A549 (cell line): Measurements from ENCODE around the gene GRM4. TPM values are rescaled to one million over a fixed set of nuclear protein-coding genes. Genes with fewer than 3 reads are reported as not detected.

Source experiments
- ATAC-seq, 2 experiments: fragments of 200-7000 bp in 1 of 2; fragments of >200 bp in 1 of 2; cut with Nextera tagmentation in 1 of 2; cut with Tn5 transposase in 1 of 2; 3 replicates each; pipeline versions ENCODE4 v1.8.0 to v1.9.1; 2018 to 2020; ENCODE audit warnings: mild to moderate bottlenecking in 1 of 2, moderate library complexity in 1 of 2
- CTCF ChIA-PET: fragments of 300-600 bp; sonication (Branson Sonifier 250); formaldehyde crosslinking; extraction: SDS; loops from one replicate; lab custom pipeline; 2021; ENCODE audit warnings: antibody characterized with exemption, inconsistent platforms; lab: Yijun Ruan, JAX
- POLR2A ChIA-PET: fragments of 350-600 bp; formaldehyde crosslinking; extraction: SDS; loops from one replicate; lab custom pipeline; 2021; ENCODE audit warnings: antibody characterized with exemption, inconsistent platforms; lab: Yijun Ruan, JAX
- DNase-seq, 2 experiments: peaks; one replicate each; pipeline versions ENCODE4 v3.0.0 to v3.0.0-alpha.2; 2011 to 2016; ENCODE audit warnings: low read depth in 1 of 2, low spot score in 1 of 2
- FAIRE-seq: peaks from 2 replicates; lab custom pipeline; 2011; peaks lifted over from hg19 to GRCh38; lab: Jason Lieb, UNC
- H3K27ac ChIP-seq, 2 experiments: fragments of >200 bp; sonication (Bioruptor Twin); formaldehyde crosslinking; 3 replicates each; pipeline ENCODE4 v1.5.1; 2016 to 2017
- H3K4me1 ChIP-seq: fragments of >200 bp; sonication (Bioruptor Twin); formaldehyde crosslinking; 3 replicates; pipeline ENCODE4 v1.6.1; 2016
- H3K4me2 ChIP-seq: fragments of >200 bp; sonication (Bioruptor Twin); formaldehyde crosslinking; 3 replicates; pipeline ENCODE4 v1.6.1; 2016
- H3K4me3 ChIP-seq: fragments of >200 bp; sonication (Bioruptor Twin); formaldehyde crosslinking; 3 replicates; pipeline ENCODE4 v1.5.1; 2016
- H3K9me3 ChIP-seq: fragments of >200 bp; sonication (Bioruptor Twin); formaldehyde crosslinking; 3 replicates; pipeline ENCODE4 v1.6.1; 2016
- CBX8 ChIP-seq: fragments of 200-600 bp; sonication (generic); IDR thresholded peaks from 2 replicates; pipeline ENCODE4 v1.6.1; 2016
- CHD2 ChIP-seq: fragments of 150-350 bp; IDR thresholded peaks from 2 replicates; pipeline ENCODE4 v1.6.1; 2014; ENCODE audit warnings: low read length; ENCODE audit not compliant: partially characterized antibody
- CHD4 ChIP-seq: fragments of 200-600 bp; sonication (generic); IDR thresholded peaks from 2 replicates; pipeline ENCODE4 v1.6.1; 2016; ENCODE audit warnings: antibody characterized with exemption, mild to moderate bottlenecking, borderline replicate concordance
- EHF ChIP-seq: fragments of 250-450 bp; sonication (Bioruptor Pico); IDR thresholded peaks from 2 replicates; pipeline ENCODE4 v1.5.0; 2020; ENCODE audit warnings: mild to moderate bottlenecking
- EHMT2 ChIP-seq: fragments of 200-600 bp; sonication (generic); IDR thresholded peaks from 2 replicates; pipeline ENCODE4 v1.6.1; 2016; ENCODE audit warnings: antibody characterized with exemption, low read depth, mild to moderate bottlenecking, moderate library complexity
- EP300 ChIP-seq, 2 experiments: fragments of >200 bp; sonication (Bioruptor Twin); formaldehyde crosslinking; IDR thresholded peaks; 2 replicates in 1 of 2; 3 replicates in 1 of 2; pipeline ENCODE4 v1.6.1; 2016 to 2017
- FOSB ChIP-seq: fragments of 250-450 bp; sonication (Bioruptor Pico); IDR thresholded peaks from 2 replicates; pipeline ENCODE4 v1.5.0; 2020; ENCODE audit warnings: mild to moderate bottlenecking, moderate library complexity
- FOXS1 ChIP-seq: fragments of 250-450 bp; sonication (Bioruptor Pico); IDR thresholded peaks from 2 replicates; pipeline ENCODE4 v1.5.0; 2020; ENCODE audit warnings: mild to moderate bottlenecking, moderate library complexity
- HDAC2 ChIP-seq: fragments of 200-600 bp; sonication (generic); IDR thresholded peaks from 2 replicates; pipeline ENCODE4 v1.6.1; 2016
- JUN ChIP-seq, 2 experiments: fragments of >200 bp; sonication (Bioruptor Twin); formaldehyde crosslinking; IDR thresholded peaks; 2 replicates in 1 of 2; 3 replicates in 1 of 2; pipeline ENCODE4 v1.6.1; 2016 to 2017
- KDM1A ChIP-seq: fragments of 200-600 bp; sonication (generic); IDR thresholded peaks from 2 replicates; pipeline ENCODE4 v1.6.1; 2016; ENCODE audit warnings: low read depth, mild to moderate bottlenecking
- KDM5A ChIP-seq: fragments of 200-600 bp; sonication (generic); IDR thresholded peaks from 2 replicates; pipeline ENCODE4 v1.6.1; 2016; ENCODE audit warnings: antibody characterized with exemption, mild to moderate bottlenecking
- NFE2L2 ChIP-seq: fragments of 150-350 bp; conservative IDR thresholded peaks from 2 replicates; pipeline ENCODE4 v1.6.1; 2014; ENCODE audit warnings: low read length
- NPAS2 ChIP-seq: fragments of 250-450 bp; sonication (Bioruptor Pico); IDR thresholded peaks from 2 replicates; pipeline ENCODE4 v1.8.0; 2022; ENCODE audit warnings: mild to moderate bottlenecking, moderate library complexity, borderline replicate concordance
- POLR2A ChIP-seq: IDR thresholded peaks from 2 replicates; pipeline ENCODE4 v1.6.1; 2012; ENCODE audit warnings: mild to moderate bottlenecking, low read length
- POLR2AphosphoS2 ChIP-seq: conservative IDR thresholded peaks from 2 replicates; pipeline ENCODE4 v1.6.1; 2012; ENCODE audit warnings: low read length, improper control_type of control experiment, inconsistent platforms
- TP53 ChIP-seq: fragments of 250-450 bp; sonication (Bioruptor Pico); IDR thresholded peaks from 2 replicates; pipeline ENCODE4 v1.5.0; 2021; ENCODE audit warnings: mild to moderate bottlenecking, moderate library complexity
- WGBS: methylation state at CpG from one replicate; pipeline ENCODE4 v1.1.6; 2017; ENCODE audit errors: missing lambda C conversion rate; 5-methylcytosine and 5-hydroxymethylcytosine counted together
- polyA plus RNA-seq, 4 experiments: library from polyadenylated mRNA; depleted of rRNA in 3 of 4; stranded (reverse); fragments of >200 nt; fragmentation: RNase III in 1 of 4; extraction: RNeasy Plus Mini Kit Qiagen cat#74134 plus additional on column Dnase treatment in 1 of 4; gene quantifications; 2 replicates in 3 of 4; 3 replicates in 1 of 4; pipeline ENCODE4 v1.2.3, GENCODE V29; 2011 to 2017
- TF ChIP-seq, protein P1 (sequence below): fragments of 250-450 bp; sonication (Bioruptor Pico); IDR thresholded peaks from 2 replicates; pipeline ENCODE4 v1.5.0; 2021; ENCODE audit warnings: mild to moderate bottlenecking, moderate library complexity, borderline replicate concordance
- TF ChIP-seq, protein P2 (sequence below): IDR thresholded peaks from 2 replicates; pipeline ENCODE4 v1.6.1; 2012
- TF ChIP-seq, protein P3 (sequence below): fragments of 150-350 bp; IDR thresholded peaks from 2 replicates; pipeline ENCODE4 v1.6.1; 2014; ENCODE audit warnings: low read depth, mild to moderate bottlenecking, low read length
- TF ChIP-seq, protein P4 (sequence below): fragments of >200 bp; sonication (Bioruptor Twin); formaldehyde crosslinking; IDR thresholded peaks from 3 replicates; pipeline ENCODE4 v1.5.1; 2016
- TF ChIP-seq, protein P5 (sequence below): fragments of >200 bp; sonication (Bioruptor Twin); formaldehyde crosslinking; IDR thresholded peaks from 2 replicates; pipeline ENCODE4 v1.6.1; 2016

Gene GRM4
- polyA plus RNA-seq, 2 of the 4 experiments (the other 2 are of a cell fraction), result 0.05 TPM

DNA sequence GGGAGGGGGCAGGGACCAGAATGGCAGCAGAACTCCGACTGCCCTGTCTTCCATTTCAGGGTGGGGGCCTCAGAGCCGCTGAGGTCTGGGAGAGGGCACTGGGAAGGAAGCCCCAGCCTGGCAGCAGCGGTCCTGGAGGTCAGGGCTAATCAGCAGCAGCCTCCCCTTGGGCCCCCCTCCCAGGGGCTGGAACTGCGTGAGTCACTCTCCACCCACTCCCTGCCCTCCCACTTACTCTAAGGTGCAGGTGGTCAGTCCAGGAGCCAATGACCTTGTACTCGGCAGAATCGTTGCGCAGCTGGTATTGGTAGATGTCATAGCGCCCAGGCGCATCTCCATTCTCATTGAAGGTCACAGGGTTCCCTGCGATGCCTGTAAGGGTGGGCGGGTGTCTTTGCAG, 105.9 kb downstream of the GRM4 start:
- FAIRE-seq (no peak), ATAC-seq (no peak), DNase-seq (no peak)
- H3K27ac ChIP-seq, result no peak overlapping the region
- no peak overlapping the region for H3K4me3 ChIP-seq
- TF ChIP-seq NPAS2, result no peak
- TF ChIP-seq KDM1A, result no peak
- TF ChIP-seq JUN (IDR thresholded peaks at IDR 0.05), result no peak
- no peak for TF ChIP-seq CBX8
- TF ChIP-seq, protein P1, sequence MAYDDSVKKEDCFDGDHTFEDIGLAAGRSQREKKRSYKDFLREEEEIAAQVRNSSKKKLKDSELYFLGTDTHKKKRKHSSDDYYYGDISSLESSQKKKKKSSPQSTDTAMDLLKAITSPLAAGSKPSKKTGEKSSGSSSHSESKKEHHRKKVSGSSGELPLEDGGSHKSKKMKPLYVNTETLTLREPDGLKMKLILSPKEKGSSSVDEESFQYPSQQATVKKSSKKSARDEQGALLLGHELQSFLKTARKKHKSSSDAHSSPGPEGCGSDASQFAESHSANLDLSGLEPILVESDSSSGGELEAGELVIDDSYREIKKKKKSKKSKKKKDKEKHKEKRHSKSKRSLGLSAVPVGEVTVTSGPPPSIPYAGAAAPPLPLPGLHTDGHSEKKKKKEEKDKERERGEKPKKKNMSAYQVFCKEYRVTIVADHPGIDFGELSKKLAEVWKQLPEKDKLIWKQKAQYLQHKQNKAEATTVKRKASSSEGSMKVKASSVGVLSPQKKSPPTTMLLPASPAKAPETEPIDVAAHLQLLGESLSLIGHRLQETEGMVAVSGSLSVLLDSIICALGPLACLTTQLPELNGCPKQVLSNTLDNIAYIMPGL (CRISPR knock-in tag), result no peak
- TF ChIP-seq POLR2AphosphoS2, result no peak
- CTCF ChIA-PET, result no interaction called here
- no peaks in the 10 kb centered on the region for H3K9me3 ChIP-seq
- H3K4me2 ChIP-seq, result no peak overlapping the region
- POLR2A ChIA-PET, result no interaction called here
- H3K4me1 ChIP-seq, result no peaks in the 10 kb centered on the region
- 20% methylated on average over 1 of the region's 11 CpGs for WGBS

DNA sequence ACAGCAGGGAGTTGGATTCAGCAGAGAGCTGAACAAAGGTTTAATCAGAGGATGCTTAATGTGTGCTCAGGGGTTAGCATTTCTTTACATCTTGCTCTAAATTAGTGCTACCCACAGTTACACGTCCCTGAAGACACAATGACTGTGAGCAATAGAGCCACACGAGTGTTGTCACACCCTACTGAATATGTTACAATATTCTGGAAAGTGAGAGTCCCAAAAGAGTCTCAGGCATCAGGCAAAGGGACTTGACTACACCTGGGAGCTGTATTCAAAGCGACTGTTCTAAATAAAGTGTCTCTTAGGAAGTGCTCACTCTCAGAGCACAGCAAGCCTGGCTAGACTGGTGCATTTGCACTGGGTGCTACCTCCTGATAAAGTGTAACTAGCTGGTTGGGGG, 108.7 kb downstream of the GRM4 start:
- POLR2A ChIA-PET, result no interaction called here

DNA sequence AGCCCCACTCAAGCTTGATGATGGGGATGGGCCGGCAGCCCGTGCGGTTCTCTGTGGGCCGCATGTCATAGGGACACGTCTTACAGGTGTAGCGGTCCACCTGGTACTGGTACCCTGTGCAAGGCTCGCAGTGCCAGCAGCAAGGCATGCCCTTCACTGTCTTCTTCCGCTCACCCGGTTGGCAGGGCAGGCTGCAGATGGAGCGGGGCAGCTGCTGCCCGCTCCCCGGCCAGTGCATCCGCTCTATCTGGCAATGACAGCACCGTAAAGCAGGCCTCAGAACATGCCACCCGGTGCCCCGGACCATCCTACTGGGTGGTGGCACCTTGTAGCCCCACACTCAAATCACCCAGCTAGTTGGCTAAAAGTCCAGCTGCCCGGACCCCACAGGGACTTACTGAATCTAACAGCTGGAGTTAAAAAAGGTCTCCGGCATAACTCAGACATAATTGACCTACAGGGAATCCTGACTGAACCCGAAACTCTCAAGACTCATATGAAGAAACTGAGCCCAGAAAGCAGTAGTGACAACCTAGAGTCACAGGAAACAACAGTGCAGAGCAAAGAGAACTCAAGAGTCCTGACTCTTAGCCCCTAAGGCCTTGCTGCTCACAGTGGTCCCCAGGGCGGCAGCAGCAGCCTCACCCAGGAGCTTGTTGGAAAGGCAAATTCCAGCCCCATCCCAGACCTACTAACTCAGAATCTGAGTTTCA, 109.4 kb downstream of the GRM4 start:
- 88% methylated on average over 8 of the region's 20 CpGs for whole genome bisulfite sequencing
- H3K4me2 ChIP-seq, result no peak overlapping the region
- no peak overlapping the region for H3K27ac ChIP-seq
- DNase-seq (no peak), FAIRE-seq (no peak), ATAC-seq (no peak)
- H3K4me1 ChIP-seq, result no peaks in the 10 kb centered on the region
- POLR2A ChIA-PET, result no interaction called here
- no peak overlapping the region for H3K4me3 ChIP-seq
- TF ChIP-seq HDAC2 (no peak), CBX8 (no peak), EP300 (IDR thresholded peaks at IDR 0.05) (no peak), KDM1A (no peak), CHD2 (no peak), NPAS2 (no peak)
- TF ChIP-seq, protein P2, sequence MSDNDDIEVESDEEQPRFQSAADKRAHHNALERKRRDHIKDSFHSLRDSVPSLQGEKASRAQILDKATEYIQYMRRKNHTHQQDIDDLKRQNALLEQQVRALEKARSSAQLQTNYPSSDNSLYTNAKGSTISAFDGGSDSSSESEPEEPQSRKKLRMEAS, result no peak
- CTCF ChIA-PET, result interaction anchor here (1.0 to 1.7 kb wide), 5 partner anchors 9 to 283 kb away, joined by 3 to 6 read pairs (median 4); no protein-coding TSS in a partner anchor
- H3K9me3 ChIP-seq, result no peaks in the 10 kb centered on the region

More for the DNA sequence above, 108.7 kb downstream of the GRM4 start:
- H3K9me3 ChIP-seq, result no peaks in the 10 kb centered on the region
- ATAC-seq (no peak), FAIRE-seq (no peak), DNase-seq (no peak)
- TF ChIP-seq HDAC2, result no peak
- no peak for TF ChIP-seq TP53 (CRISPR knock-in tag)
- TF ChIP-seq EHMT2, result no peak
- TF ChIP-seq, protein P3, sequence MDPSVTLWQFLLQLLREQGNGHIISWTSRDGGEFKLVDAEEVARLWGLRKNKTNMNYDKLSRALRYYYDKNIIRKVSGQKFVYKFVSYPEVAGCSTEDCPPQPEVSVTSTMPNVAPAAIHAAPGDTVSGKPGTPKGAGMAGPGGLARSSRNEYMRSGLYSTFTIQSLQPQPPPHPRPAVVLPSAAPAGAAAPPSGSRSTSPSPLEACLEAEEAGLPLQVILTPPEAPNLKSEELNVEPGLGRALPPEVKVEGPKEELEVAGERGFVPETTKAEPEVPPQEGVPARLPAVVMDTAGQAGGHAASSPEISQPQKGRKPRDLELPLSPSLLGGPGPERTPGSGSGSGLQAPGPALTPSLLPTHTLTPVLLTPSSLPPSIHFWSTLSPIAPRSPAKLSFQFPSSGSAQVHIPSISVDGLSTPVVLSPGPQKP, result no peak
- TF ChIP-seq, protein P4, sequence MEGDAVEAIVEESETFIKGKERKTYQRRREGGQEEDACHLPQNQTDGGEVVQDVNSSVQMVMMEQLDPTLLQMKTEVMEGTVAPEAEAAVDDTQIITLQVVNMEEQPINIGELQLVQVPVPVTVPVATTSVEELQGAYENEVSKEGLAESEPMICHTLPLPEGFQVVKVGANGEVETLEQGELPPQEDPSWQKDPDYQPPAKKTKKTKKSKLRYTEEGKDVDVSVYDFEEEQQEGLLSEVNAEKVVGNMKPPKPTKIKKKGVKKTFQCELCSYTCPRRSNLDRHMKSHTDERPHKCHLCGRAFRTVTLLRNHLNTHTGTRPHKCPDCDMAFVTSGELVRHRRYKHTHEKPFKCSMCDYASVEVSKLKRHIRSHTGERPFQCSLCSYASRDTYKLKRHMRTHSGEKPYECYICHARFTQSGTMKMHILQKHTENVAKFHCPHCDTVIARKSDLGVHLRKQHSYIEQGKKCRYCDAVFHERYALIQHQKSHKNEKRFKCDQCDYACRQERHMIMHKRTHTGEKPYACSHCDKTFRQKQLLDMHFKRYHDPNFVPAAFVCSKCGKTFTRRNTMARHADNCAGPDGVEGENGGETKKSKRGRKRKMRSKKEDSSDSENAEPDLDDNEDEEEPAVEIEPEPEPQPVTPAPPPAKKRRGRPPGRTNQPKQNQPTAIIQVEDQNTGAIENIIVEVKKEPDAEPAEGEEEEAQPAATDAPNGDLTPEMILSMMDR, result no peak
- no peak for TF ChIP-seq CHD4
- no peak for TF ChIP-seq KDM5A
- no peak for TF ChIP-seq POLR2A
- TF ChIP-seq, protein P5, sequence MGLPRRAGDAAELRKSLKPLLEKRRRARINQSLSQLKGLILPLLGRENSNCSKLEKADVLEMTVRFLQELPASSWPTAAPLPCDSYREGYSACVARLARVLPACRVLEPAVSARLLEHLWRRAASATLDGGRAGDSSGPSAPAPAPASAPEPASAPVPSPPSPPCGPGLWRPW, result no peak
- TF ChIP-seq NFE2L2, result no peak
- TF ChIP-seq FOSB (CRISPR knock-in tag), result no peak
- TF ChIP-seq EHF, result no peak
- no peak for TF ChIP-seq KDM1A
- no peak for TF ChIP-seq FOXS1 (CRISPR knock-in tag)
- 27% methylated on average over 2 of the region's 3 CpGs for WGBS
- CTCF ChIA-PET, result interaction anchor here (0.9 to 2.1 kb wide), 5 partner anchors 9 to 283 kb away, joined by 3 to 9 read pairs (median 4); no protein-coding TSS in a partner anchor
- H3K4me2 ChIP-seq, result no peak overlapping the region
- H3K4me1 ChIP-seq, result no peaks in the 10 kb centered on the region
- no peak overlapping the region for H3K27ac ChIP-seq
- H3K4me3 ChIP-seq, result no peak overlapping the region
